ENCODE data around the gene POLR2E. TPM values are rescaled to one million over a fixed set of nuclear protein-coding genes. Genes with fewer than 3 reads are reported as not detected.

Gene POLR2E
- total RNA-seq, 1 donor, result 69.5 TPM

DNA sequence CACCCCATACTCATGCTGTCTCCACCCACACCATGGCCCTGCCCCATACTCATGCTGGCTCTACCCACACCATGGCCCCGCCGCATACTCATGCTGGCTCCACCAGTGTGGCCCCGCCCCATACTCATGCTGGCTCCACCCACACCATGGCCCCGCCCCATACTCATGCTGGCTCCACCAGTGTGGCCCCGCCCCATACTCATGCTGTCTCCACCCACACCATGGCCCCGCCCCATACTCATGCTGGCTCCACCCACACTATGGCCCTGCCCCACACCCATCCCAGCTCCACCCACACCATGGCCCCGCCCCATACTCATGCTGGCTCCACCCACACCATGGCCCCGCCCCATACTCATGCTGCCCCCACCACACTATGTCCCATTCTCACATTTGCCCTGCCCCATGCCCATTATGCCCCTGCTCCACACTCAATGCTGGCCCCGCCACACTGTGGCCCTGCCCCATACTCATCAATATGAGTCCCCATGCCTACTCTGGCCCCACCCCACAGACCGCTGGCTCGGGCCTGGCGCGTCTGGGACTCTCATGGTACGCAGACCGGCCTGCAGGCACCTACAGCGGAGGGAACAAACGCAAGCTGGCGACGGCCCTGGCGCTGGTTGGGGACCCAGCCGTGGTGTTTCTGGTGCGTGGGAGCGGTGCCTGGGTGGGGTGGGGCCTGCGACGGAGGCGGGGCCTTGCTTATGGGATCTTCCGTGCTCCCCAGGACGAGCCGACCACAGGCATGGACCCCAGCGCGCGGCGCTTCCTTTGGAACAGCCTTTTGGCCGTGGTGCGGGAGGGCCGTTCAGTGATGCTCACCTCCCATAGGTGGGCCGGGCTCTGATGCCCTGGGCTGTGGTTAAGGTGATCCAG is 31.9 kb downstream of the POLR2E start:
- peak; percentile 45 for DNase-seq (ENCODE audit: low read depth)
- TF ChIP-seq, protein P1, sequence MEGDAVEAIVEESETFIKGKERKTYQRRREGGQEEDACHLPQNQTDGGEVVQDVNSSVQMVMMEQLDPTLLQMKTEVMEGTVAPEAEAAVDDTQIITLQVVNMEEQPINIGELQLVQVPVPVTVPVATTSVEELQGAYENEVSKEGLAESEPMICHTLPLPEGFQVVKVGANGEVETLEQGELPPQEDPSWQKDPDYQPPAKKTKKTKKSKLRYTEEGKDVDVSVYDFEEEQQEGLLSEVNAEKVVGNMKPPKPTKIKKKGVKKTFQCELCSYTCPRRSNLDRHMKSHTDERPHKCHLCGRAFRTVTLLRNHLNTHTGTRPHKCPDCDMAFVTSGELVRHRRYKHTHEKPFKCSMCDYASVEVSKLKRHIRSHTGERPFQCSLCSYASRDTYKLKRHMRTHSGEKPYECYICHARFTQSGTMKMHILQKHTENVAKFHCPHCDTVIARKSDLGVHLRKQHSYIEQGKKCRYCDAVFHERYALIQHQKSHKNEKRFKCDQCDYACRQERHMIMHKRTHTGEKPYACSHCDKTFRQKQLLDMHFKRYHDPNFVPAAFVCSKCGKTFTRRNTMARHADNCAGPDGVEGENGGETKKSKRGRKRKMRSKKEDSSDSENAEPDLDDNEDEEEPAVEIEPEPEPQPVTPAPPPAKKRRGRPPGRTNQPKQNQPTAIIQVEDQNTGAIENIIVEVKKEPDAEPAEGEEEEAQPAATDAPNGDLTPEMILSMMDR (IDR thresholded peaks at IDR 0.05; ENCODE audit: insufficient read depth, low read depth, low read length), result no peak
- H3K4me3 ChIP-seq (ENCODE audit: low read depth, low read length), result no peak overlapping the region

DNA sequence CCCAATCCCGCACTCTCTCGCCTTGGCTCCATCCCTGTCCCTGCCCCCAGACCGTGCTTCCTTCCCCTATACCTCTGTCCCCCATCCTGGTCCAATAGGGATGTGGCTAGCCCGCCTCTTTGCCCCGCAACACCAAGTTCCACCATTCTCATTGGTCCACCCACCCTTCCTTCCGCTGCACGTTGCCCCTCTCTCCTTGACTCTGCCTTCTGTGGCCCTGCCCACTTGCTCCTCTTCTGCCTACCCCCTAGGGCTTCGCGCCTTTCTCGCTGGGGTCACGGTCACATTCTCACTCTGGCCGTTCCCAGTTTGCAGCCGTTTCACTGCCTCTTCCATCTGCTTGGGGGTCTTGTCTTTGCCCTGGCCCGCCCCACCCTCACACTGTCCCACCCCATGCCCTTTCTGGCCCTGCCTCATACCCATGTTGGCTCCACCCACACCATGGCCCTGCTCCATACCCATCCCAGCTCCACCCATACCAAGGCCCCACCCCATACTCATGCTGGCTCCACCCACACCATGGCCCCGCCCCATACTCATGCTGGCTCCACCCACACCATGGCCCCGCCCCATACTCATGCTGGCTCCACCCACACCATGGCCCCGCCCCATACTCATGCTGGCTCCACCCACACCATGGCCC is 32.7 kb downstream of the POLR2E start:
- DNase-seq (ENCODE audit: low read depth), result no peak
- no peak overlapping the region for H3K4me3 ChIP-seq (ENCODE audit: low read depth, low read length)
- TF ChIP-seq, protein P1 (IDR thresholded peaks at IDR 0.05; ENCODE audit: insufficient read depth, low read depth, low read length), result no peak

DNA sequence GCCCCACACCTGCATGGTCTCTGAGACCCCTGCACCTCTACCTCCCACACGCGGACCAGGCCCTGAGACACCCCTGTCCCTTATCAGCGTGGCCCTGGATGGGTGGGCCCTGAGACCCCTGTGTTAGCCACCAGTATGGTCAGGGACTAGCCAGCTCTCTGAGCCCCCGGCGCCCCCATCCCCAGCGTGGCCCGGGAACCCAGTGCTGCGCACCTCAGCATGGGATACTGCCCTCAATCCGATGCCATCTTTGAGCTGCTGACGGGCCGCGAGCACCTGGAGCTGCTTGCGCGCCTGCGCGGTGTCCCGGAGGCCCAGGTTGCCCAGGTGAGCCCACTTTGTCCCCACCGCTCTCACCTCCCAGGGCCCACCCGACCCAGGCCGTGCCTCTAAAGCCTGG is 33.2 kb downstream of the POLR2E start:
- TF ChIP-seq, protein P1 (IDR thresholded peaks at IDR 0.05; ENCODE audit: insufficient read depth, low read depth, low read length), result no peak
- DNase-seq (ENCODE audit: low read depth), result no peak
- H3K4me3 ChIP-seq (ENCODE audit: low read depth, low read length), result no peak overlapping the region

- H3K4me3 ChIP-seq (ENCODE audit: low read depth, low read length), result no peak overlapping the region
- TF ChIP-seq, protein P1 (IDR thresholded peaks at IDR 0.05; ENCODE audit: insufficient read depth, low read depth, low read length), result no peak
- DNase-seq (ENCODE audit: low read depth), result no peak
Observed at GRCh38 chr19:1060689-1061088, 34.5 kb downstream of the POLR2E start.

- DNase-seq (ENCODE audit: low read depth), result no peak
- TF ChIP-seq, protein P1 (IDR thresholded peaks at IDR 0.05; ENCODE audit: insufficient read depth, low read depth, low read length), result no peak
- H3K4me3 ChIP-seq (ENCODE audit: low read depth, low read length), result no peak overlapping the region
Observed at GRCh38 chr19:1058112-1058511, 37.1 kb downstream of the POLR2E start.

- DNase-seq (ENCODE audit: low read depth), result peak; percentile 41
- TF ChIP-seq, protein P1 (IDR thresholded peaks at IDR 0.05; ENCODE audit: insufficient read depth, low read depth, low read length), result no peak
- no peak overlapping the region for H3K4me3 ChIP-seq (ENCODE audit: low read depth, low read length)
Observed at GRCh38 chr19:1057176-1057855, 37.9 kb downstream of the POLR2E start.
